Ovary (tissue), 9 donors: ENCODE results near the gene GALNT10. TPM values are rescaled to one million over a fixed set of nuclear protein-coding genes. Genes with fewer than 3 reads are reported as not detected.

Source experiments
- DNase-seq, 5 donors: peaks; one replicate each; pipeline ENCODE4 v3.0.0-alpha.2; 2019 to 2020
- H3K27ac ChIP-seq, 2 donors: fragments of 200-600 bp; one replicate each; pipeline versions ENCODE4 v1.5.1 to v1.8.0; 2019 to 2022
- H3K27me3 ChIP-seq: fragments of 200-600 bp; one replicate; pipeline ENCODE4 v1.8.0; 2022
- H3K36me3 ChIP-seq: fragments of 200-600 bp; sonication (generic); one replicate; pipeline ENCODE4 v1.5.1; 2019
- H3K4me1 ChIP-seq: one replicate; pipeline ENCODE4 v1.8.1; 2013; ENCODE audit warnings: mild to moderate bottlenecking, moderate library complexity; ENCODE audit not compliant: insufficient read depth
- H3K4me3 ChIP-seq: fragments of 200-600 bp; sonication (generic); one replicate; pipeline ENCODE4 v1.5.1; 2017
- H3K9me3 ChIP-seq, 2 donors: fragments of 200-600 bp in 1 of 2; sonication (generic) in 1 of 2; one replicate each; pipeline versions ENCODE4 v1.5.1 to v1.8.1; 2013 to 2019; ENCODE audit warnings: mild to moderate bottlenecking in 1 of 2, moderate library complexity in 1 of 2
- CTCF ChIP-seq, 3 donors: fragments of 450-650 bp in 2 of 3; fragments of 200-600 bp in 1 of 3; IDR thresholded peaks; one replicate each; pipeline versions ENCODE4 v1.5.1 to v1.8.0; 2016 to 2022; ENCODE audit warnings: antibody characterized with exemption in 3 of 3, mild to moderate bottlenecking in 1 of 3
- EP300 ChIP-seq: sonication (generic); formaldehyde crosslinking; IDR thresholded peaks from one replicate; pipeline ENCODE4 v1.6.1; 2017; ENCODE audit warnings: antibody characterized with exemption
- POLR2A ChIP-seq: fragments of 450-650 bp; IDR thresholded peaks from one replicate; pipeline ENCODE4 v1.6.1; 2017; ENCODE audit warnings: antibody characterized with exemption, mild to moderate bottlenecking, moderate library complexity
- WGBS, 3 donors: extraction: QIAGEN DNeasy Blood & Tissue Kit in 1 of 3; methylation state at CpG; one replicate each; pipeline versions ENCODE4 v1.1.5 to v1.1.7; 2013 to 2017; 5-methylcytosine and 5-hydroxymethylcytosine counted together
- intact Hi-C, 4 donors: fragments of 100-400 bp; cut with DNase I; formaldehyde crosslinking; loops; one replicate each; pipeline versions ENCODE4 v1.11.0 to v1.15.1; 2022 to 2023
- polyA plus RNA-seq, 2 donors: library from polyadenylated mRNA; stranded (reverse); fragments of 200-250 nt in 1 of 2; fragments of 350-450 nt in 1 of 2; fragmentation: Illumina TruSeq in 1 of 2; extraction: RNeasy Lipid Tissue Mini Kit (QIAGEN cat#74804) in 1 of 2; gene quantifications; one replicate each; pipeline ENCODE4 v1.2.3, GENCODE V29; 2013 to 2014
- total RNA-seq, 7 donors: library from RNA; depleted of rRNA in 2 of 7; stranded (reverse); fragments of >200 nt in 2 of 7; fragmentation: NEBNext Ultra II Directional in 3 of 7; extraction: Animal tissue kit (Norgen Biotek cat#: 25700) in 3 of 7; gene quantifications; one replicate each; pipeline versions ENCODE4 v1.1.0 to v1.2.4, GENCODE V29; 2016 to 2023
- donor health status: DM: no; HTN: no; CAD: no; lungs with moderate emphysema.
- donor health status: DM: no; HTN: no; CAD: no.
- donor health status: Bipolar disorder and iron deficiency.
- donor health status: DM: yes; HTN: yes; CAD: no.
- donor health status: DM: no; HTN: no; CAD: no.
- donor health status: DM: yes; HTN: yes; CAD: no.

The GALNT10 gene
- total and polyA plus RNA-seq, 9 donors, result 34.5 to 206 (median 88.7) TPM

- peaks cover 6% of the 10 kb centered on the region for H3K4me1 ChIP-seq
- 47 to 79% (median 74%) methylated on average over 2 of the region's 2 CpGs for WGBS, 3 donors
- H3K9me3 ChIP-seq, result no peaks in the 10 kb centered on the region
- intact Hi-C loops, result no loop called here
- no peak for TF ChIP-seq EP300
- TF ChIP-seq CTCF (IDR thresholded peaks at IDR 0.05), result no peak
- TF ChIP-seq POLR2A, result no peak
- no peak overlapping the region for H3K27ac ChIP-seq
- no peak overlapping the region for H3K4me3 ChIP-seq
- no peaks in the 10 kb centered on the region for H3K27me3 ChIP-seq
- no peak for DNase-seq
- no peaks in the 10 kb centered on the region for H3K36me3 ChIP-seq
Measured at GRCh38 chr5:154227090-154227489, 36.6 kb downstream of the GALNT10 start.

- no peaks in the 10 kb centered on the region for H3K27me3 ChIP-seq
- H3K27ac ChIP-seq, result no peak overlapping the region
- H3K4me1 ChIP-seq, result peaks cover 7% of the 10 kb centered on the region
- intact Hi-C loops, result no loop called here
- no peak for DNase-seq
- no peak for TF ChIP-seq CTCF (IDR thresholded peaks at IDR 0.05)
- TF ChIP-seq EP300, result no peak
- TF ChIP-seq POLR2A, result no peak
- WGBS, 3 donors, result 69 to 73% (median 70%) methylated on average over 4 of the region's 4 CpGs
- H3K36me3 ChIP-seq, result no peaks in the 10 kb centered on the region
- no peaks in the 10 kb centered on the region for H3K9me3 ChIP-seq
- no peak overlapping the region for H3K4me3 ChIP-seq
Measured at GRCh38 chr5:154228696-154229095, 38.2 kb downstream of the GALNT10 start.

- Histone ChIP-seq H3K36me3 (no peaks in the 10 kb centered on the region), H3K4me3 (no peak overlapping the region), H3K9me3 (no peaks in the 10 kb centered on the region), H3K4me1 (peaks cover 7% of the 10 kb centered on the region), H3K27ac (no peak overlapping the region), H3K27me3 (no peaks in the 10 kb centered on the region)
- no peak for DNase-seq
- intact Hi-C loops, result no loop called here
- no peak for TF ChIP-seq CTCF (IDR thresholded peaks at IDR 0.05)
Measured at GRCh38 chr5:154230526-154230925, 40.0 kb downstream of the GALNT10 start.

GRCh38 chr5:154234551-154234950 lies 44.0 kb downstream of the GALNT10 start:
- intact Hi-C loops, result no loop called here
- H3K9me3 ChIP-seq, result no peaks in the 10 kb centered on the region
- no peak overlapping the region for H3K27ac ChIP-seq
- H3K4me1 ChIP-seq, result peaks cover 17% of the 10 kb centered on the region
- DNase-seq, result no peak
- TF ChIP-seq POLR2A, result no peak
- no peak for TF ChIP-seq EP300
- no peaks in the 10 kb centered on the region for H3K36me3 ChIP-seq
- no peaks in the 10 kb centered on the region for H3K27me3 ChIP-seq
- 78 to 89% (median 81%) methylated on average over 3 of the region's 3 CpGs for WGBS, 3 donors
- no peak overlapping the region for H3K4me3 ChIP-seq

- H3K9me3 ChIP-seq, result no peaks in the 10 kb centered on the region
- no peak for DNase-seq
- TF ChIP-seq POLR2A (no peak), CTCF (IDR thresholded peaks at IDR 0.05) (no peak), EP300 (no peak)
- intact Hi-C loops, result loop anchor here in 1 of 4 donors (2.0 kb wide), 1 partner anchor 23 kb away; no protein-coding TSS in a partner anchor
- no peaks in the 10 kb centered on the region for H3K27me3 ChIP-seq
- H3K36me3 ChIP-seq, result no peaks in the 10 kb centered on the region
- H3K4me3 ChIP-seq, result no peak overlapping the region
- 92 to 97% (median 94%) methylated on average over 1 of the region's 1 CpG for WGBS, 3 donors
- H3K27ac ChIP-seq, result no peak overlapping the region
- peaks cover 17% of the 10 kb centered on the region for H3K4me1 ChIP-seq
Measured at GRCh38 chr5:154236011-154236410, 45.5 kb downstream of the GALNT10 start.
